Measurements from ENCODE around the gene PDXK. TPM values are rescaled to one million over a fixed set of nuclear protein-coding genes. Genes with fewer than 3 reads are reported as not detected.
A peak's percentile ranks its signal among the peaks of the same experiment; 100 is the strongest.

The PDXK gene
- polyA plus RNA-seq, 3 donors = 67.8 to 104 (median 70.2) TPM

GRCh38 chr21:43806017-43806710, 87.2 kb downstream of the PDXK start:
- DNase-seq (ENCODE audit: extremely low read depth in 1 of 11, low read depth in 9 of 11, low spot score in 4 of 11) = no peak

DNA sequence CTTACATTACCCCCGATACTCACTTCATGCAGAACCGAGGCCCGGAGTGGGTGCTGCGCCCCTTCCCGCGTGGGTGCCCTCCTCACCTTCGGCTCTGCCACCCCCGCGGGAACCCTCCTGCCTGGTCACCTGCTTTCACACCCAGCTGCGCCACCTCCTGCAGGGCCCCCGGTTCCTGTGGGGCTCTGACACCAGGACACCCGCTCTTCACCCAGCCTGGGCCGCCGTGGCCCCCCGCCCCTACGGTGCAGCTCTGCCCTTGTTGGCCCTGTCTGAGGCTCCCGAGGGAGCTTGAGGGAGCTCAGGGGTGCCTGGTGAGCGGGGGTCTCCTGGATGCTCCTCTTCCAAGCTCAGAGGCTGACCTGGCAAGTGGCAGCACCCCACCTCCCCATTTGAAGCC, 89.4 kb downstream of the PDXK start:
- DNase-seq (ENCODE audit: extremely low read depth in 1 of 11, low read depth in 9 of 11, low spot score in 4 of 11) = no peak

- no peak for DNase-seq (ENCODE audit: extremely low read depth in 1 of 11, low read depth in 9 of 11, low spot score in 4 of 11)
Measured at GRCh38 chr21:43808832-43809251, 89.9 kb downstream of the PDXK start.

- no peak for DNase-seq (ENCODE audit: extremely low read depth in 1 of 11, low read depth in 9 of 11, low spot score in 4 of 11)
Measured at GRCh38 chr21:43809346-43809799, 90.4 kb downstream of the PDXK start.

GRCh38 chr21:43809853-43810504, 91.0 kb downstream of the PDXK start:
- no peak for DNase-seq (ENCODE audit: extremely low read depth in 1 of 11, low read depth in 9 of 11, low spot score in 4 of 11)

GRCh38 chr21:43810505-43811261, 91.8 kb downstream of the PDXK start:
- DNase-seq (ENCODE audit: extremely low read depth in 1 of 11, low read depth in 9 of 11, low spot score in 4 of 11) = peak in 4 of 11 donors; percentile 37 to 62 (median 58)

- DNase-seq (ENCODE audit: extremely low read depth in 1 of 11, low read depth in 9 of 11, low spot score in 4 of 11) = no peak
Measured at GRCh38 chr21:43811262-43812105, 92.6 kb downstream of the PDXK start.

Other genes starting within 250 kb of the PDXK start
- 1 to 10 TPM; 1.6 to 2.3 (median 2.3) TPM for gene HSF2BP, start 59.6 kb upstream of the PDXK start, polyA plus RNA-seq (ENCODE audit: insufficient read length in 3 of 3)
- 10 to 100 TPM; 28.6 to 32.9 (median 32.3) TPM for gene RRP1B, start 59.6 kb upstream of the PDXK start, polyA plus RNA-seq (ENCODE audit: insufficient read length in 3 of 3)
- 10 to 100 TPM; 45.4 to 49.4 (median 47.3) TPM for gene CSTB, start 57.2 kb downstream of the PDXK start, polyA plus RNA-seq (ENCODE audit: insufficient read length in 3 of 3)
- gene RRP1, start 70.4 kb downstream of the PDXK start, polyA plus RNA-seq (ENCODE audit: insufficient read length in 3 of 3) = 10 to 100 TPM; 31.3 to 33.7 (median 31.7) TPM
- 10 to 100 TPM; 54.0 to 78.0 (median 60.4) TPM for gene AGPAT3, start 146.1 kb downstream of the PDXK start, polyA plus RNA-seq (ENCODE audit: insufficient read length in 3 of 3)